ENCODE results near the gene POLE4. TPM values are rescaled to one million over a fixed set of nuclear protein-coding genes. Genes with fewer than 3 reads are reported as not detected.

Gene POLE4
- total RNA-seq, 1 donor from 2014 or later, result 15.4 TPM

- no peak overlapping the region for H3K4me3 ChIP-seq (ENCODE audit: low read depth, low read length)
Observed at GRCh38 chr2:75002007-75002406, 43.6 kb downstream of the POLE4 start.

GRCh38 chr2:75003276-75003675 is 44.8 kb downstream of the POLE4 start:
- Histone ChIP-seq H3K4me3 (ENCODE audit: low read depth, low read length) (no peak overlapping the region), H3K36me3 (ENCODE audit: control insufficient read depth, insufficient read depth, low read length) (no peaks in the 10 kb centered on the region), H3K27me3 (ENCODE audit: control insufficient read depth, insufficient read depth, low read length) (no peaks in the 10 kb centered on the region)
- DNase-seq (ENCODE audit: low read depth), result no peak
- no peak for TF ChIP-seq CTCF (IDR thresholded peaks at IDR 0.05; ENCODE audit: insufficient read depth, low read length, poor library complexity, severe bottlenecking)

More at GRCh38 chr2:75002007-75002406, 43.6 kb downstream of the POLE4 start:
- DNase-seq (ENCODE audit: low read depth), result no peak
- no peak for TF ChIP-seq CTCF (IDR thresholded peaks at IDR 0.05; ENCODE audit: insufficient read depth, low read length, poor library complexity, severe bottlenecking)
- Histone ChIP-seq H3K27me3 (ENCODE audit: control insufficient read depth, insufficient read depth, low read length) (no peaks in the 10 kb centered on the region), H3K36me3 (ENCODE audit: control insufficient read depth, insufficient read depth, low read length) (no peaks in the 10 kb centered on the region)

- Histone ChIP-seq H3K36me3 (ENCODE audit: control insufficient read depth, insufficient read depth, low read length) (no peaks in the 10 kb centered on the region), H3K4me3 (ENCODE audit: low read depth, low read length) (no peak overlapping the region), H3K27me3 (ENCODE audit: control insufficient read depth, insufficient read depth, low read length) (no peaks in the 10 kb centered on the region)
- DNase-seq (ENCODE audit: low read depth), result no peak
- no peak for TF ChIP-seq CTCF (IDR thresholded peaks at IDR 0.05; ENCODE audit: insufficient read depth, low read length, poor library complexity, severe bottlenecking)
Observed at GRCh38 chr2:75003773-75004172, 45.3 kb downstream of the POLE4 start.

- Histone ChIP-seq H3K27me3 (ENCODE audit: control insufficient read depth, insufficient read depth, low read length) (no peaks in the 10 kb centered on the region), H3K36me3 (ENCODE audit: control insufficient read depth, insufficient read depth, low read length) (no peaks in the 10 kb centered on the region), H3K4me3 (ENCODE audit: low read depth, low read length) (no peak overlapping the region)
- TF ChIP-seq CTCF (IDR thresholded peaks at IDR 0.05; ENCODE audit: insufficient read depth, low read length, poor library complexity, severe bottlenecking), result no peak
- no peak for DNase-seq (ENCODE audit: low read depth)
Observed at GRCh38 chr2:75006041-75006440, 47.6 kb downstream of the POLE4 start.

GRCh38 chr2:75007061-75007460 is 48.6 kb downstream of the POLE4 start:
- no peak for DNase-seq (ENCODE audit: low read depth)
- no peak for TF ChIP-seq CTCF (IDR thresholded peaks at IDR 0.05; ENCODE audit: insufficient read depth, low read length, poor library complexity, severe bottlenecking)

GRCh38 chr2:75007819-75008218 is 49.4 kb downstream of the POLE4 start:
- Histone ChIP-seq H3K36me3 (ENCODE audit: control insufficient read depth, insufficient read depth, low read length) (no peaks in the 10 kb centered on the region), H3K27me3 (ENCODE audit: control insufficient read depth, insufficient read depth, low read length) (no peaks in the 10 kb centered on the region), H3K4me3 (ENCODE audit: low read depth, low read length) (no peak overlapping the region)
- TF ChIP-seq CTCF (IDR thresholded peaks at IDR 0.05; ENCODE audit: insufficient read depth, low read length, poor library complexity, severe bottlenecking), result no peak
- no peak for DNase-seq (ENCODE audit: low read depth)

More at GRCh38 chr2:75007061-75007460, 48.6 kb downstream of the POLE4 start:
- H3K27me3 ChIP-seq (ENCODE audit: control insufficient read depth, insufficient read depth, low read length), result no peaks in the 10 kb centered on the region
- no peak overlapping the region for H3K4me3 ChIP-seq (ENCODE audit: low read depth, low read length)
- H3K36me3 ChIP-seq (ENCODE audit: control insufficient read depth, insufficient read depth, low read length), result no peaks in the 10 kb centered on the region
